Transverse colon (tissue), 4 donors: ENCODE measurements around the gene SLC51A.

Experiments used
- CTCF ChIP-seq, 5 experiments: fragments of 200-600 bp in 3 of 5; fragments of 450-650 bp in 2 of 5; sonication (generic) in 3 of 5; IDR thresholded peaks; 1 replicate in 2 of 5; 2 replicates in 3 of 5; pipeline ENCODE4 v1.5.1; 2016 to 2017; ENCODE audit warnings: antibody characterized with exemption in 5 of 5, inconsistent platforms in 3 of 5, mild to moderate bottlenecking in 2 of 5, moderate library complexity in 1 of 5
- EP300 ChIP-seq: sonication (generic); formaldehyde crosslinking; IDR thresholded peaks from one replicate; pipeline ENCODE4 v1.6.1; 2017; ENCODE audit warnings: antibody characterized with exemption, low read depth
- POLR2A ChIP-seq: fragments of 450-650 bp; IDR thresholded peaks from one replicate; pipeline ENCODE4 v1.6.1; 2016; ENCODE audit warnings: antibody characterized with exemption, mild to moderate bottlenecking, moderate library complexity
- POLR2AphosphoS5 ChIP-seq, 3 donors: sonication (generic); formaldehyde crosslinking; IDR thresholded peaks; one replicate each; pipeline ENCODE4 v1.6.1; 2016; ENCODE audit warnings: antibody characterized with exemption in 3 of 3

GRCh38 chr3:196203846-196204245, 12.5 kb upstream of the SLC51A start:
- TF ChIP-seq CTCF (IDR thresholded peaks at IDR 0.05) (no peak), POLR2A (no peak), POLR2AphosphoS5 (IDR thresholded peaks at IDR 0.05) (no peak), EP300 (no peak)
